ENCODE measurements around the gene PCDH8.
A peak's percentile ranks its signal among the peaks of the same experiment; 100 is the strongest.

Gene PCDH8

GRCh38 chr13:52848455-52849195 lies at the start of gene PCDH8:
Gene PCDH8 (minus strand): TSS chr13:52848640. CDS start chr13:52848436, 204 bp downstream.
- Histone ChIP-seq H3K27ac (ENCODE audit: low read length) (no peak within 1 kb of the TSS), H3K27me3 (ENCODE audit: control insufficient read depth, insufficient read depth, low read length) (peaks cover 61% of the 10 kb centered on the region), H3K9ac (ENCODE audit: low read length) (no peak within 1 kb of the TSS), H3K4me1 (ENCODE audit: control insufficient read depth, low read depth, low read length) (peaks cover 19% of the 10 kb centered on the region), H3K4me3 (ENCODE audit: low read length) (peak within 1 kb of the TSS; percentile 83), H3K36me3 (ENCODE audit: control insufficient read depth, low read depth, low read length) (no peaks in the 10 kb centered on the region), H3K9me3 (ENCODE audit: control insufficient read depth, low read depth, low read length) (no peaks in the 10 kb centered on the region)

GRCh38 chr13:52896827-52897659 lies 48.6 kb upstream of the PCDH8 start:
- Histone ChIP-seq H3K4me1 (ENCODE audit: control insufficient read depth, low read depth, low read length) (peaks cover 15% of the 10 kb centered on the region), H3K9me3 (ENCODE audit: control insufficient read depth, low read depth, low read length) (no peaks in the 10 kb centered on the region), H3K4me3 (ENCODE audit: low read length) (no peak overlapping the region), H3K27me3 (ENCODE audit: control insufficient read depth, insufficient read depth, low read length) (no peaks in the 10 kb centered on the region), H3K27ac (ENCODE audit: low read length) (no peak overlapping the region), H3K36me3 (ENCODE audit: control insufficient read depth, low read depth, low read length) (no peaks in the 10 kb centered on the region), H3K9ac (ENCODE audit: low read length) (no peak overlapping the region)

- peaks cover 21% of the 10 kb centered on the region for H3K4me1 ChIP-seq (ENCODE audit: control insufficient read depth, low read depth, low read length)
- H3K9me3 ChIP-seq (ENCODE audit: control insufficient read depth, low read depth, low read length), result no peaks in the 10 kb centered on the region
Observed at GRCh38 chr13:52894413-52894812, 46.0 kb upstream of the PCDH8 start.

GRCh38 chr13:52892925-52893324 lies 44.5 kb upstream of the PCDH8 start:
- Histone ChIP-seq H3K27ac (ENCODE audit: low read length) (no peak overlapping the region), H3K4me1 (ENCODE audit: control insufficient read depth, low read depth, low read length) (peaks cover 21% of the 10 kb centered on the region), H3K9me3 (ENCODE audit: control insufficient read depth, low read depth, low read length) (no peaks in the 10 kb centered on the region), H3K36me3 (ENCODE audit: control insufficient read depth, low read depth, low read length) (no peaks in the 10 kb centered on the region), H3K4me3 (ENCODE audit: low read length) (no peak overlapping the region), H3K9ac (ENCODE audit: low read length) (no peak overlapping the region), H3K27me3 (ENCODE audit: control insufficient read depth, insufficient read depth, low read length) (no peaks in the 10 kb centered on the region)

More at GRCh38 chr13:52894413-52894812, 46.0 kb upstream of the PCDH8 start:
- Histone ChIP-seq H3K36me3 (ENCODE audit: control insufficient read depth, low read depth, low read length) (no peaks in the 10 kb centered on the region), H3K27me3 (ENCODE audit: control insufficient read depth, insufficient read depth, low read length) (no peaks in the 10 kb centered on the region), H3K9ac (ENCODE audit: low read length) (no peak overlapping the region), H3K27ac (ENCODE audit: low read length) (no peak overlapping the region), H3K4me3 (ENCODE audit: low read length) (no peak overlapping the region)

- Histone ChIP-seq H3K9me3 (ENCODE audit: control insufficient read depth, low read depth, low read length) (no peaks in the 10 kb centered on the region), H3K4me1 (ENCODE audit: control insufficient read depth, low read depth, low read length) (peaks cover 20% of the 10 kb centered on the region), H3K4me3 (ENCODE audit: low read length) (no peak overlapping the region), H3K27ac (ENCODE audit: low read length) (no peak overlapping the region), H3K27me3 (ENCODE audit: control insufficient read depth, insufficient read depth, low read length) (no peaks in the 10 kb centered on the region), H3K9ac (ENCODE audit: low read length) (no peak overlapping the region), H3K36me3 (ENCODE audit: control insufficient read depth, low read depth, low read length) (no peaks in the 10 kb centered on the region)
Observed at GRCh38 chr13:52891706-52892105, 43.3 kb upstream of the PCDH8 start.

GRCh38 chr13:52887165-52887564 lies 38.7 kb upstream of the PCDH8 start:
- Histone ChIP-seq H3K4me3 (ENCODE audit: low read length) (no peak overlapping the region), H3K36me3 (ENCODE audit: control insufficient read depth, low read depth, low read length) (no peaks in the 10 kb centered on the region), H3K4me1 (ENCODE audit: control insufficient read depth, low read depth, low read length) (peaks cover 27% of the 10 kb centered on the region), H3K27ac (ENCODE audit: low read length) (no peak overlapping the region), H3K9me3 (ENCODE audit: control insufficient read depth, low read depth, low read length) (no peaks in the 10 kb centered on the region), H3K27me3 (ENCODE audit: control insufficient read depth, insufficient read depth, low read length) (peaks cover 21% of the 10 kb centered on the region), H3K9ac (ENCODE audit: low read length) (no peak overlapping the region)

GRCh38 chr13:52885141-52885540 lies 36.7 kb upstream of the PCDH8 start:
- H3K36me3 ChIP-seq (ENCODE audit: control insufficient read depth, low read depth, low read length), result no peaks in the 10 kb centered on the region
- no peaks in the 10 kb centered on the region for H3K9me3 ChIP-seq (ENCODE audit: control insufficient read depth, low read depth, low read length)
- H3K9ac ChIP-seq (ENCODE audit: low read length), result no peak overlapping the region
- no peak overlapping the region for H3K27ac ChIP-seq (ENCODE audit: low read length)
- peaks cover 39% of the 10 kb centered on the region for H3K27me3 ChIP-seq (ENCODE audit: control insufficient read depth, insufficient read depth, low read length)
- H3K4me1 ChIP-seq (ENCODE audit: control insufficient read depth, low read depth, low read length), result peaks cover 38% of the 10 kb centered on the region
- no peak overlapping the region for H3K4me3 ChIP-seq (ENCODE audit: low read length)

GRCh38 chr13:52884429-52885010 lies 36.1 kb upstream of the PCDH8 start:
- no peaks in the 10 kb centered on the region for H3K36me3 ChIP-seq (ENCODE audit: control insufficient read depth, low read depth, low read length)
- H3K4me3 ChIP-seq (ENCODE audit: low read length), result no peak overlapping the region
- no peaks in the 10 kb centered on the region for H3K9me3 ChIP-seq (ENCODE audit: control insufficient read depth, low read depth, low read length)
- H3K27ac ChIP-seq (ENCODE audit: low read length), result no peak overlapping the region
- peaks cover 44% of the 10 kb centered on the region for H3K4me1 ChIP-seq (ENCODE audit: control insufficient read depth, low read depth, low read length)
- peaks cover 44% of the 10 kb centered on the region for H3K27me3 ChIP-seq (ENCODE audit: control insufficient read depth, insufficient read depth, low read length)
- no peak overlapping the region for H3K9ac ChIP-seq (ENCODE audit: low read length)

GRCh38 chr13:52882785-52883184 lies 34.3 kb upstream of the PCDH8 start:
- Histone ChIP-seq H3K27ac (ENCODE audit: low read length) (no peak overlapping the region), H3K4me1 (ENCODE audit: control insufficient read depth, low read depth, low read length) (peaks cover 51% of the 10 kb centered on the region), H3K9ac (ENCODE audit: low read length) (no peak overlapping the region), H3K27me3 (ENCODE audit: control insufficient read depth, insufficient read depth, low read length) (peaks cover 59% of the 10 kb centered on the region), H3K9me3 (ENCODE audit: control insufficient read depth, low read depth, low read length) (no peaks in the 10 kb centered on the region), H3K4me3 (ENCODE audit: low read length) (no peak overlapping the region), H3K36me3 (ENCODE audit: control insufficient read depth, low read depth, low read length) (no peaks in the 10 kb centered on the region)

GRCh38 chr13:52879950-52880741 lies 31.7 kb upstream of the PCDH8 start:
- peaks cover 64% of the 10 kb centered on the region for H3K27me3 ChIP-seq (ENCODE audit: control insufficient read depth, insufficient read depth, low read length)
- H3K9ac ChIP-seq (ENCODE audit: low read length), result peak overlapping the region; percentile 23
- H3K9me3 ChIP-seq (ENCODE audit: control insufficient read depth, low read depth, low read length), result no peaks in the 10 kb centered on the region
- H3K27ac ChIP-seq (ENCODE audit: low read length), result peak overlapping the region; percentile 22
- peak overlapping the region; percentile 34 for H3K4me3 ChIP-seq (ENCODE audit: low read length)
- H3K4me1 ChIP-seq (ENCODE audit: control insufficient read depth, low read depth, low read length), result peaks cover 45% of the 10 kb centered on the region
- no peaks in the 10 kb centered on the region for H3K36me3 ChIP-seq (ENCODE audit: control insufficient read depth, low read depth, low read length)

GRCh38 chr13:52878831-52879230 lies 30.4 kb upstream of the PCDH8 start:
- H3K9ac ChIP-seq (ENCODE audit: low read length), result no peak overlapping the region
- H3K27ac ChIP-seq (ENCODE audit: low read length), result no peak overlapping the region
- no peaks in the 10 kb centered on the region for H3K36me3 ChIP-seq (ENCODE audit: control insufficient read depth, low read depth, low read length)
- H3K4me1 ChIP-seq (ENCODE audit: control insufficient read depth, low read depth, low read length), result peaks cover 45% of the 10 kb centered on the region
- peaks cover 2% of the 10 kb centered on the region for H3K9me3 ChIP-seq (ENCODE audit: control insufficient read depth, low read depth, low read length)
- H3K4me3 ChIP-seq (ENCODE audit: low read length), result no peak overlapping the region
- peaks cover 60% of the 10 kb centered on the region for H3K27me3 ChIP-seq (ENCODE audit: control insufficient read depth, insufficient read depth, low read length)
